H1 (cell line): ENCODE results near the gene ZNF219.

Experiments used
- EZH2 ChIP-seq: fragments of 200-600 bp; sonication (generic); IDR thresholded peaks from 2 replicates; pipeline ENCODE4 v1.7.1; 2012; ENCODE audit warnings: low read depth, mild to moderate bottlenecking, moderate library complexity, low read length, inconsistent platforms; ENCODE audit not compliant: severe bottlenecking
- POLR2A ChIP-seq, 2 experiments: IDR thresholded peaks; 1 replicate in 1 of 2; 2 replicates in 1 of 2; pipeline ENCODE4 v1.6.1; 2011; ENCODE audit warnings: low read depth in 2 of 2, low read length in 2 of 2, mild to moderate bottlenecking in 2 of 2; ENCODE audit errors: control extremely low read depth in 1 of 2
- RFX5 ChIP-seq: IDR thresholded peaks from 2 replicates; pipeline ENCODE4 v1.6.1; 2011; ENCODE audit warnings: low read depth, low read length, improper control_type of control experiment, borderline replicate concordance
- TCF12 ChIP-seq: IDR thresholded peaks from 2 replicates; pipeline ENCODE4 v1.6.1; 2011; ENCODE audit warnings: low read depth, mild to moderate bottlenecking, low read length
- TF ChIP-seq, protein P1 (sequence below), 3 experiments: IDR thresholded peaks; 1 replicate in 2 of 3; 2 replicates in 1 of 3; pipeline versions ENCODE4 v1.5.1 to v1.6.1; 2011; ENCODE audit warnings: low read length in 3 of 3, mild to moderate bottlenecking in 3 of 3, inconsistent platforms in 2 of 3, low read depth in 1 of 3, moderate library complexity in 1 of 3; ENCODE audit not compliant: insufficient read depth in 1 of 3; ENCODE audit errors: control extremely low read depth in 1 of 3

GRCh38 chr14:21066882-21067502 is 31.5 kb downstream of the ZNF219 start:
- TF ChIP-seq, protein P1, sequence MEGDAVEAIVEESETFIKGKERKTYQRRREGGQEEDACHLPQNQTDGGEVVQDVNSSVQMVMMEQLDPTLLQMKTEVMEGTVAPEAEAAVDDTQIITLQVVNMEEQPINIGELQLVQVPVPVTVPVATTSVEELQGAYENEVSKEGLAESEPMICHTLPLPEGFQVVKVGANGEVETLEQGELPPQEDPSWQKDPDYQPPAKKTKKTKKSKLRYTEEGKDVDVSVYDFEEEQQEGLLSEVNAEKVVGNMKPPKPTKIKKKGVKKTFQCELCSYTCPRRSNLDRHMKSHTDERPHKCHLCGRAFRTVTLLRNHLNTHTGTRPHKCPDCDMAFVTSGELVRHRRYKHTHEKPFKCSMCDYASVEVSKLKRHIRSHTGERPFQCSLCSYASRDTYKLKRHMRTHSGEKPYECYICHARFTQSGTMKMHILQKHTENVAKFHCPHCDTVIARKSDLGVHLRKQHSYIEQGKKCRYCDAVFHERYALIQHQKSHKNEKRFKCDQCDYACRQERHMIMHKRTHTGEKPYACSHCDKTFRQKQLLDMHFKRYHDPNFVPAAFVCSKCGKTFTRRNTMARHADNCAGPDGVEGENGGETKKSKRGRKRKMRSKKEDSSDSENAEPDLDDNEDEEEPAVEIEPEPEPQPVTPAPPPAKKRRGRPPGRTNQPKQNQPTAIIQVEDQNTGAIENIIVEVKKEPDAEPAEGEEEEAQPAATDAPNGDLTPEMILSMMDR (IDR thresholded peaks at IDR 0.05; ENCODE audit: control extremely low read depth in 1 of 3, insufficient read depth in 1 of 3, low read depth in 1 of 3, low read length in 3 of 3), result peak in 2 of 3 experiments; percentile 51 to 55; a peak in 3 of 4 replicates
- TF ChIP-seq RFX5, result no peak
- no peak for TF ChIP-seq EZH2
- TF ChIP-seq POLR2A (IDR thresholded peaks at IDR 0.05; ENCODE audit: control extremely low read depth in 1 of 2, low read depth in 2 of 2, low read length in 2 of 2), result no peak
- TF ChIP-seq TCF12, result no peak
